Sigmoid colon (tissue), 7 donors: ENCODE results near the gene PLA2G6. TPM values are rescaled to one million over a fixed set of nuclear protein-coding genes. Genes with fewer than 3 reads are reported as not detected.

Experiments used
- DNase-seq: peaks from one replicate; pipeline ENCODE4 v3.0.0-alpha.2; 2019
- H3K27ac ChIP-seq, 4 donors: fragments of 200-600 bp; sonication (generic); one replicate each; pipeline ENCODE4 v1.5.1; 2016 to 2019; ENCODE audit warnings: mild to moderate bottlenecking in 1 of 4
- H3K27me3 ChIP-seq, 3 donors: fragments of 200-600 bp; sonication (generic); one replicate each; pipeline ENCODE4 v1.5.1; 2019; ENCODE audit warnings: mild to moderate bottlenecking in 1 of 3
- H3K36me3 ChIP-seq, 4 donors: fragments of 200-600 bp; sonication (generic); one replicate each; pipeline ENCODE4 v1.5.1; 2016 to 2019
- H3K4me1 ChIP-seq, 4 donors: fragments of 200-600 bp; sonication (generic); one replicate each; pipeline ENCODE4 v1.5.1; 2017 to 2019
- H3K4me3 ChIP-seq, 4 donors: fragments of 200-600 bp; sonication (generic); one replicate each; pipeline ENCODE4 v1.5.1; 2017 to 2019; ENCODE audit warnings: mild to moderate bottlenecking in 2 of 4, moderate library complexity in 1 of 4
- H3K9me3 ChIP-seq, 4 donors: fragments of 200-600 bp in 3 of 4; sonication (generic) in 3 of 4; one replicate each; pipeline versions ENCODE4 v1.5.1 to v1.6.1; 2013 to 2019
- EP300 ChIP-seq, 4 donors: sonication (generic); formaldehyde crosslinking; IDR thresholded peaks; one replicate each; pipeline ENCODE4 v1.6.1; 2017; ENCODE audit warnings: antibody characterized with exemption in 4 of 4
- POLR2A ChIP-seq, 2 donors: fragments of 450-650 bp; IDR thresholded peaks; one replicate each; pipeline ENCODE4 v1.6.1; 2016; ENCODE audit warnings: antibody characterized with exemption in 2 of 2, mild to moderate bottlenecking in 2 of 2, moderate library complexity in 2 of 2
- POLR2AphosphoS5 ChIP-seq, 4 donors: sonication (generic); formaldehyde crosslinking; IDR thresholded peaks; one replicate each; pipeline ENCODE4 v1.6.1; 2017; ENCODE audit warnings: antibody characterized with exemption in 4 of 4
- WGBS, 2 donors: extraction: QIAGEN DNeasy Blood & Tissue Kit; methylation state at CpG; one replicate each; pipeline ENCODE4 v1.1.7; 2013; 5-methylcytosine and 5-hydroxymethylcytosine counted together
- intact Hi-C: fragments of 100-400 bp; cut with DNase I; formaldehyde crosslinking; loops from one replicate; pipeline ENCODE4 v1.15.1; 2023
- polyA plus RNA-seq, 3 donors: library from polyadenylated mRNA; stranded (reverse); fragments of 200-250 nt; gene quantifications; one replicate each; pipeline ENCODE4 v1.2.3, GENCODE V29; 2013
- total RNA-seq, 4 donors: library from RNA; depleted of rRNA; stranded (reverse); fragments of >200 nt; gene quantifications; one replicate each; pipeline ENCODE4 v1.1.0, GENCODE V29; 2016
- TF ChIP-seq, protein P1 (sequence below), 4 experiments: fragments of 450-650 bp in 3 of 4; fragments of 200-600 bp in 1 of 4; IDR thresholded peaks; one replicate each; pipeline ENCODE4 v1.5.1; 2016 to 2019; ENCODE audit warnings: antibody characterized with exemption in 4 of 4, mild to moderate bottlenecking in 3 of 4, moderate library complexity in 2 of 4
- donor health status: healthy with polysubstance abuse.
- donor health status: Bipolar disorder and iron deficiency.
- donor health status: healthy.

Gene PLA2G6
- total and polyA plus RNA-seq, 7 donors = 6.6 to 36.2 (median 19.4) TPM

DNA sequence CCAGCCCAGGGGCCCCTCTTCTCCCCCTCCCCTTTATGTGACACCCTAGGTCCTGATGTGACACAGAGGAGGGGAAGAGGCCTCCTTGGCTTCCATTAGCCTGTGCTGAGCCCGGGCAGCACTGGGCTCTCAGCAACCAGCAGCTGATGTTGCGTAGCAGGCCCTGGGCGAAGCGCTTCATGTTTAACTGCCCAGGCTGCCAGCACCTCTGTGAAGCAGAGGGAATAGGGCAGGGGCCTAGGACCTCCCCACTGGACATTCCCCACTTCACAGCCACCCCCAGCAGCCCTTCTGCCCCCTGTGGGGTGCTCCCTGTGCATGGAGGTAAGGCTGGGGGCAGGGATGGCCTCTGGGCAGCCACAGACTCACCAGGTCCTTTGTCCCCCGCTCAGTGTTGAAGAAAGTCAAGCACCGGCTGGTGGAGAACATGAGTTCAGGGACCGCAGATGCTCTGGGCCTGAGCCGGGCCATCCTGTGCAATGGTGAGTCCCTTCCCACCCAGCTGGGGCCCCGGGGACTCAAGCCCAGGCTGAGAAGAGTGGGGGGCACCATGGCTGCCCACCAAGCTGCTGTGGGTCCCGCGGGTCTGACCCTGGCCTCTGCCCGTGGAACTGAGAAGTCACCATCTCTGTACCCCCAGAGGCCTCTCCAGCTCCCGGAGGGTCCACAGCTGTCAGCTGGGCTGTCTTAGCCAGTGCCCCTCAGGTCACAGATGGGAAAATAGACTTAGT, 112.8 kb downstream of the PLA2G6 start:
- DNase-seq = peak; percentile 62
- Histone ChIP-seq H3K9me3 (no peaks in the 10 kb centered on the region), H3K27ac (peak overlapping the region; percentile 75 to 90 (median 80)), H3K4me1 (peaks cover 0 to 28% (median 26%) of the 10 kb centered on the region in 4 donors), H3K27me3 (no peaks in the 10 kb centered on the region), H3K4me3 (peak overlapping the region in 1 of 4 donors; percentile 23), H3K36me3 (peaks cover 0 to 56% (median 17%) of the 10 kb centered on the region in 4 donors)
- 93 to 96% methylated on average over 13 of the region's 13 CpGs for WGBS, 2 donors
- no peak for TF ChIP-seq POLR2A (IDR thresholded peaks at IDR 0.05)
- TF ChIP-seq, protein P1, sequence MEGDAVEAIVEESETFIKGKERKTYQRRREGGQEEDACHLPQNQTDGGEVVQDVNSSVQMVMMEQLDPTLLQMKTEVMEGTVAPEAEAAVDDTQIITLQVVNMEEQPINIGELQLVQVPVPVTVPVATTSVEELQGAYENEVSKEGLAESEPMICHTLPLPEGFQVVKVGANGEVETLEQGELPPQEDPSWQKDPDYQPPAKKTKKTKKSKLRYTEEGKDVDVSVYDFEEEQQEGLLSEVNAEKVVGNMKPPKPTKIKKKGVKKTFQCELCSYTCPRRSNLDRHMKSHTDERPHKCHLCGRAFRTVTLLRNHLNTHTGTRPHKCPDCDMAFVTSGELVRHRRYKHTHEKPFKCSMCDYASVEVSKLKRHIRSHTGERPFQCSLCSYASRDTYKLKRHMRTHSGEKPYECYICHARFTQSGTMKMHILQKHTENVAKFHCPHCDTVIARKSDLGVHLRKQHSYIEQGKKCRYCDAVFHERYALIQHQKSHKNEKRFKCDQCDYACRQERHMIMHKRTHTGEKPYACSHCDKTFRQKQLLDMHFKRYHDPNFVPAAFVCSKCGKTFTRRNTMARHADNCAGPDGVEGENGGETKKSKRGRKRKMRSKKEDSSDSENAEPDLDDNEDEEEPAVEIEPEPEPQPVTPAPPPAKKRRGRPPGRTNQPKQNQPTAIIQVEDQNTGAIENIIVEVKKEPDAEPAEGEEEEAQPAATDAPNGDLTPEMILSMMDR (IDR thresholded peaks at IDR 0.05) = no peak
- TF ChIP-seq POLR2AphosphoS5 (IDR thresholded peaks at IDR 0.05) = no peak
- TF ChIP-seq EP300 (IDR thresholded peaks at IDR 0.05) = no peak
- intact Hi-C loops = loop anchor here (5.0 kb wide), 2 partner anchors 33 to 248 kb away; partner anchors contain the start of gene CSNK1E

DNA sequence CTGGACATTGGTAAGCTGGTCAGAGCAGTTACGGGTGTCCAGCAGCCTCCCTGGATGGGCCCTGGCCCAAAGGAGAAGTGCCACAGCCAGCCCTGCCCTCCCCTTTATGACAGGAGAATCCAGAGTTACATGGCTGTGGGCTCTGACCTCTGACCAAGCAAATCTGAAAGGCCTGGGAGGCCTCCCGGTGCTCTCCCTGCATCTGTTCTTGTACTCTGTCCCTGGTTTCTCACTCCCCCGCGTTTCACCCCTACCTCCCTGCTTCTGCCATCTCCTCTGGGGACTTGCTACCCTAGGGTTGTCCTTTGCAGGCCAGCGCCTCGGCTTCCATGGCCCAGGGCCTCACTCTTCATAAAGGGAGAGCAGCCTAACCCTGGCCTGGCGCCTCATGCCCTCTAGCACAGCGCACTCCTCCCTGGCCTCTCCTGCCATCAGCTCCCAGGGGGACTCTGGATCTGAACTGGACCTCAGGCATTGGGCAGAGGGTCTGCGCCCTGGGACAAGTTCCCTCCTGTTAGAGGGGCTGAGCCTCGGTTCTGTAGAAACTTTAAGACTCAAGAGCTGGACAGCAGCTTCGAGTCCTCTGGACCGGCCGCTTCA, 113.8 kb downstream of the PLA2G6 start:
- no peak for TF ChIP-seq EP300 (IDR thresholded peaks at IDR 0.05)
- no peak for TF ChIP-seq POLR2A (IDR thresholded peaks at IDR 0.05)
- TF ChIP-seq, protein P1 (IDR thresholded peaks at IDR 0.05) = no peak
- no peak for TF ChIP-seq POLR2AphosphoS5 (IDR thresholded peaks at IDR 0.05)
- 92% methylated on average over 13 of the region's 13 CpGs for WGBS, 2 donors
- no peak for DNase-seq
- H3K27ac ChIP-seq = peak overlapping the region; percentile 75 to 90 (median 80)
- H3K4me3 ChIP-seq = no peak overlapping the region
- H3K9me3 ChIP-seq = no peaks in the 10 kb centered on the region
- intact Hi-C loops = loop anchor here (5.0 kb wide), 2 partner anchors 34 to 249 kb away; partner anchors contain the start of gene CSNK1E
- H3K27me3 ChIP-seq = no peaks in the 10 kb centered on the region
- peaks cover 0 to 53% (median 16%) of the 10 kb centered on the region in 4 donors for H3K36me3 ChIP-seq
- peaks cover 0 to 28% (median 26%) of the 10 kb centered on the region in 4 donors for H3K4me1 ChIP-seq

DNA sequence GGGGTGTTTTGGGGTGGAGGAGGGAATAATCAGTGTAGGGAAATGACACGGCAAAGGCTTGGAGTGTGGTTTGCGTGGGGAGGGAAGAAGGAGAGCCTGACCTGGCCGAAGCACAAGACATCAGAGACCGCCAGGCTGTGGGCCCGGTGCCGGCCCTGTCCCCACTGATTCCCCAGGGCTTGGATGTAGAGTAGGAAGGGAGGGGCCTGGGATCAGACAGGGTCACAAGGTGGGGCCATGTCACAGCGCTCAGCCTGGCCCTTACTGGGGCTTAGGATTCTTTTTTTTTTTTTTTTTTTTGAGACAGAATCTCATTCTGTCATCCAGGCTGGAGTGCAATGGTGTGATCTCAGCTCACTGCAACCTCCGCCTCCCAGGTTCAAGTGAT, 114.6 kb downstream of the PLA2G6 start:
- no peaks in the 10 kb centered on the region for H3K27me3 ChIP-seq
- peaks cover 0 to 28% (median 26%) of the 10 kb centered on the region in 4 donors for H3K4me1 ChIP-seq
- no peak overlapping the region for H3K27ac ChIP-seq
- WGBS, 2 donors = 91 to 92% methylated on average over 8 of the region's 8 CpGs
- TF ChIP-seq, protein P1 (IDR thresholded peaks at IDR 0.05) = no peak
- TF ChIP-seq POLR2AphosphoS5 (IDR thresholded peaks at IDR 0.05) (no peak), POLR2A (IDR thresholded peaks at IDR 0.05) (no peak), EP300 (IDR thresholded peaks at IDR 0.05) (no peak)
- intact Hi-C loops = loop anchor here (5.0 kb wide), 2 partner anchors 35 to 250 kb away; partner anchors contain the start of gene CSNK1E
- H3K36me3 ChIP-seq = peaks cover 0 to 45% (median 14%) of the 10 kb centered on the region in 4 donors
- DNase-seq = no peak
- H3K4me3 ChIP-seq = no peak overlapping the region
- H3K9me3 ChIP-seq = no peaks in the 10 kb centered on the region

DNA sequence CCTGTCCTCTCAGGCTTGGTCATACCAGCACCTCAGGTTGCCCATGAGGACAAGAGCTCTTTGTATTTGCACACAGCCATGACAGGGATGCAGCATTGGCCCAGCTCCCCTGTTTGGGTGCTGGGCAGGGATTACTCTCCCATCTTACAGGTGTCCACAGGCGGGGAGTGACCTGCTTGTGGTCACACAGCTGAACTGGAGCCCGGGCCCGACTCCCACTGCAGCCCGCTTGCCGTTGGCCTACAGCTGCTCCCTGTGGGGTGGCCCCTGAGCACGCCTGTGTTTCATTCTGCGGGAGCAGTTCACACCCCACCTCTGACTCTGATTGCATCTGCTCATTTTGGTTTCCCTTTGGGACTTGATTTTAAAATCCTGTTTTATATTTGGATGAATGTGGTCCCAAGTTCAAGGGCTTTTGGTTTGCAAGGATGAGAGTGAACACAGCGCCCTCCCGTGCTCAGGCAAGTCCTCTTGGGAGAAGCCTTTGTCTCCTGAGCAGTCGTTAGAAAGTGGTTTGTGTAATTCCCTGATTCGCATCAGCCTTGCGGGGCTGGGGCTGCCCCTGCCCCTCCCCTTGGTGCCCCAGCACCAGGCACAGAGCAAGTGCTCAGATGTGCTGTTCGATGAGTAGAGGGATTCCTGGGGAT, 115.1 kb downstream of the PLA2G6 start:
- Histone ChIP-seq H3K9me3 (no peaks in the 10 kb centered on the region), H3K4me1 (peaks cover 0 to 28% (median 26%) of the 10 kb centered on the region in 4 donors), H3K27me3 (no peaks in the 10 kb centered on the region), H3K36me3 (peaks cover 0 to 40% (median 14%) of the 10 kb centered on the region in 4 donors), H3K4me3 (no peak overlapping the region), H3K27ac (no peak overlapping the region)
- intact Hi-C loops = loop anchor here (5.0 kb wide), 2 partner anchors 36 to 251 kb away; partner anchors contain the start of gene CSNK1E
- no peak for DNase-seq
- 83 to 92% methylated on average over 13 of the region's 13 CpGs for WGBS, 2 donors
- TF ChIP-seq POLR2A (IDR thresholded peaks at IDR 0.05) = no peak
- TF ChIP-seq POLR2AphosphoS5 (IDR thresholded peaks at IDR 0.05) = no peak
- no peak for TF ChIP-seq EP300 (IDR thresholded peaks at IDR 0.05)
- TF ChIP-seq, protein P1 (IDR thresholded peaks at IDR 0.05) = no peak
